Measurements from ENCODE around the gene CAPSL. TPM values are rescaled to one million over a fixed set of nuclear protein-coding genes. Genes with fewer than 3 reads are reported as not detected.

CAPSL gene
- total and polyA plus RNA-seq, 2 experiments from 2014 or later, result 0.66 TPM; not detected in 1

DNA sequence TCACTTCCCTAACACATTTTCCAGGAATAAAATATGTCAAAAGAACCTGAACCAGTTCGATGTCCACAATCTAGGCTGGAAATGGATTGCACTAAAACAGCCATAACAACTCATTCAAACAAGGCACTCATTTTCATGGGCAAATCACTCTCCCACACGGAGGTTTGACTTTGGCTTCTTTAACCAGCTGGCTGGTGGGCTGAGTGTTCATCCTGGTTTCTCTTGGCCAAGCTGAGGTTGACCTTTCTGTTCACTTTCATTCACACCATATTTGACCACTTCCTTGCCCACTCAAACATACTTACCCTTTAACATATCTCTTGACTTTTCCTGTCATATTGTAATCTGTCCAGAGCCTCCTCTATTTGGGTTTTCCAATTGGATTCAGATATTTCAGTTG lies 76.3 kb downstream of the CAPSL start:
- WGBS (ENCODE audit: low lambda C conversion rate, missing lambda C conversion rate), result 88% methylated on average over 2 of the region's 2 CpGs
- no peak overlapping the region for H2AFZ ChIP-seq
- H3K27me3 ChIP-seq, result no peaks in the 10 kb centered on the region
- no peaks in the 10 kb centered on the region for H3K4me1 ChIP-seq (ENCODE audit: insufficient read depth)
- no peaks in the 10 kb centered on the region for H3K9me2 ChIP-seq (replicated peaks; ENCODE audit: insufficient read depth)
- no peak overlapping the region for H3K27ac ChIP-seq
- no peak overlapping the region for H3K4me2 ChIP-seq
- no peaks in the 10 kb centered on the region for H3K9me3 ChIP-seq (ENCODE audit: low read depth)
- no peak for DNase-seq (ENCODE audit: low spot score)
- H3K4me3 ChIP-seq, result no peak overlapping the region
- no peaks in the 10 kb centered on the region for H3K79me2 ChIP-seq
- H3K36me3 ChIP-seq (replicated peaks; ENCODE audit: insufficient read depth, low read depth), result no peaks in the 10 kb centered on the region
- H4K20me1 ChIP-seq (ENCODE audit: insufficient read depth, poor library complexity, severe bottlenecking), result no peaks in the 10 kb centered on the region
- TF ChIP-seq, protein P1, sequence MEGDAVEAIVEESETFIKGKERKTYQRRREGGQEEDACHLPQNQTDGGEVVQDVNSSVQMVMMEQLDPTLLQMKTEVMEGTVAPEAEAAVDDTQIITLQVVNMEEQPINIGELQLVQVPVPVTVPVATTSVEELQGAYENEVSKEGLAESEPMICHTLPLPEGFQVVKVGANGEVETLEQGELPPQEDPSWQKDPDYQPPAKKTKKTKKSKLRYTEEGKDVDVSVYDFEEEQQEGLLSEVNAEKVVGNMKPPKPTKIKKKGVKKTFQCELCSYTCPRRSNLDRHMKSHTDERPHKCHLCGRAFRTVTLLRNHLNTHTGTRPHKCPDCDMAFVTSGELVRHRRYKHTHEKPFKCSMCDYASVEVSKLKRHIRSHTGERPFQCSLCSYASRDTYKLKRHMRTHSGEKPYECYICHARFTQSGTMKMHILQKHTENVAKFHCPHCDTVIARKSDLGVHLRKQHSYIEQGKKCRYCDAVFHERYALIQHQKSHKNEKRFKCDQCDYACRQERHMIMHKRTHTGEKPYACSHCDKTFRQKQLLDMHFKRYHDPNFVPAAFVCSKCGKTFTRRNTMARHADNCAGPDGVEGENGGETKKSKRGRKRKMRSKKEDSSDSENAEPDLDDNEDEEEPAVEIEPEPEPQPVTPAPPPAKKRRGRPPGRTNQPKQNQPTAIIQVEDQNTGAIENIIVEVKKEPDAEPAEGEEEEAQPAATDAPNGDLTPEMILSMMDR (IDR thresholded peaks at IDR 0.05; ENCODE audit: poor library complexity), result no peak
- TF ChIP-seq EZH2phosphoT487 (IDR thresholded peaks at IDR 0.05; ENCODE audit: low read depth, severe bottlenecking, unreplicated experiment), result no peak
- TF ChIP-seq EZH2 (IDR thresholded peaks at IDR 0.05; ENCODE audit: borderline replicate concordance), result no peak

DNA sequence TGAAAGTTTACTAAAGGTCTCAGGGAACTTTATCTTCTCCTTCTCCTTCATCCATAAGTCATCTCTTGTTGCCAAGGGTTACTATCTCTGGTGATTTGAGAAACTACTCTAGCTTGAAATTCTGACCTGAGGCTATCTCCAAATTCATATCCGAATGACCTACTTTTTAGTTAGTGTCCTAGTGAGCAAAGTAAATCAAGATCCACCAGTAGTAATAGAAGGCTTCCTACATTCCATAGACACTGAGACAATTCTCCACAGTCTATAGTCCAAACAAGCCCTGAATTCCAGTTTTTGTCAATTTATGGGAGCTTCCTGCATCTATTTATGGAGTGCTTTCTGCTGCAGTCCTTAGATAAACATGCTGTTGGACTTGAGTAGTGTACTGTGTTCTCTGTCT lies 76.7 kb downstream of the CAPSL start:
- DNase-seq (ENCODE audit: low spot score), result no peak
- Histone ChIP-seq H3K27me3 (no peaks in the 10 kb centered on the region), H3K4me2 (no peak overlapping the region), H3K9me3 (ENCODE audit: low read depth) (no peaks in the 10 kb centered on the region), H3K4me3 (no peak overlapping the region), H3K9me2 (replicated peaks; ENCODE audit: insufficient read depth) (no peaks in the 10 kb centered on the region), H3K27ac (no peak overlapping the region), H3K4me1 (ENCODE audit: insufficient read depth) (no peaks in the 10 kb centered on the region), H4K20me1 (ENCODE audit: insufficient read depth, poor library complexity, severe bottlenecking) (no peaks in the 10 kb centered on the region), H2AFZ (no peak overlapping the region), H3K79me2 (no peaks in the 10 kb centered on the region), H3K36me3 (replicated peaks; ENCODE audit: insufficient read depth, low read depth) (no peaks in the 10 kb centered on the region)
- WGBS (ENCODE audit: low lambda C conversion rate, missing lambda C conversion rate), result 83% methylated on average over 1 of the region's 1 CpG
- no peak for TF ChIP-seq EZH2phosphoT487 (IDR thresholded peaks at IDR 0.05; ENCODE audit: low read depth, severe bottlenecking, unreplicated experiment)
- no peak for TF ChIP-seq EZH2 (IDR thresholded peaks at IDR 0.05; ENCODE audit: borderline replicate concordance)
- TF ChIP-seq, protein P1 (IDR thresholded peaks at IDR 0.05; ENCODE audit: poor library complexity), result no peak

DNA sequence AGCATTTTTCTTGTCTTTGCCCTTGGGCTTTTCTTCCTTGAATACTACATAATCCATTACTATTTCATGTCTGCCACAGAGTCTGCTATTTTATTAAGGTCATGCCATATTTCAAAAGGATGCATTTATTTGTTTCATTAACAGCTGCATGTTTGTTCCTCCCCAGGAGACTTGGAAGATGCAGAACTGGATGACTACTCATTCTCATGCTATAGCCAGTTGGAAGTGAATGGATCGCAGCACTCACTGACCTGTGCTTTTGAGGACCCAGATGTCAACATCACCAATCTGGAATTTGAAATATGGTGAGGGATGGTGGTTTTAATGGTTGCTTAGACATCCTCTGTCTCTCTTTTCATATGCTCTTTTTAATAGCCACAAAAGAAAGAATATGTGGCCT lies 77.7 kb downstream of the CAPSL start:
- Histone ChIP-seq H3K9me3 (ENCODE audit: low read depth) (no peaks in the 10 kb centered on the region), H4K20me1 (ENCODE audit: insufficient read depth, poor library complexity, severe bottlenecking) (no peaks in the 10 kb centered on the region), H3K4me1 (ENCODE audit: insufficient read depth) (no peaks in the 10 kb centered on the region), H3K27ac (no peak overlapping the region), H3K9me2 (replicated peaks; ENCODE audit: insufficient read depth) (no peaks in the 10 kb centered on the region), H3K27me3 (no peaks in the 10 kb centered on the region), H2AFZ (no peak overlapping the region), H3K36me3 (replicated peaks; ENCODE audit: insufficient read depth, low read depth) (no peaks in the 10 kb centered on the region), H3K79me2 (no peaks in the 10 kb centered on the region), H3K4me3 (no peak overlapping the region), H3K4me2 (no peak overlapping the region)
- TF ChIP-seq EZH2 (IDR thresholded peaks at IDR 0.05; ENCODE audit: borderline replicate concordance) (no peak), EZH2phosphoT487 (IDR thresholded peaks at IDR 0.05; ENCODE audit: low read depth, severe bottlenecking, unreplicated experiment) (no peak)
- TF ChIP-seq, protein P1 (IDR thresholded peaks at IDR 0.05; ENCODE audit: poor library complexity), result no peak
- 100% methylated on average over 1 of the region's 1 CpG for WGBS (ENCODE audit: low lambda C conversion rate, missing lambda C conversion rate)
- no peak for DNase-seq (ENCODE audit: low spot score)
